Measurements from ENCODE around the gene SLC2A10.

DNA sequence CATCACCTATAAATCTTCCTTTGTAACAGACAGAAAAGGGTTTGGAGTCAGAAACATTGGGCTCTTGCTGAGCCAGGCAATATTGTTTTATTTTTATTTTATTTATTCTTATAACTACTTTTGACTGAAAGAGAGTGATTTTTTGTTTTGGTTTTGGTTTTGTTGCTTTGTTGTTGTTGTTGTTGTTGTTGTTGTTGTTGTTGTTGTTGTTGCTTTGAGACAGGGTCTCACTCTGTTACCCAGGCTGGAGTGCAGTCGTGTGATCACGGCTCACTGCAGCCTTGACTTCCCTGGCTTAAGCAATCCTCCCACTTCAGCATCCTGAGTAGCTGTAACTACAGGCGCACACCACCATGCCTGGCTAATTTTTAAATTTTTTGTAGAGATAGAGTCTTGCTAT, 43.1 kb upstream of the SLC2A10 start:
- TF ChIP-seq RARB (CRISPR knock-in tag; IDR thresholded peaks at IDR 0.05) (no peak), TCF4 (CRISPR knock-in tag; IDR thresholded peaks at IDR 0.05; ENCODE audit: borderline replicate concordance) (no peak), PATZ1 (CRISPR knock-in tag; IDR thresholded peaks at IDR 0.05; ENCODE audit: borderline replicate concordance) (no peak), ZFP30 (CRISPR knock-in tag; IDR thresholded peaks at IDR 0.05) (no peak)

Data from SK-N-SH treated with all-trans-retinoic acid at 6 μM for 48 hours (cell line).